HG03575 (cell line): ENCODE data around the gene NAGLU.

ENCODE experiments used
- ATAC-seq: cut with Tn5 transposase; IDR thresholded peaks from one replicate; pipeline ENCODE4 v1.9.1; 2021; ENCODE audit not compliant: unreplicated experiment, insufficient number of reproducible peaks, low FRiP score; ENCODE audit errors: extremely low read depth

NAGLU gene

DNA sequence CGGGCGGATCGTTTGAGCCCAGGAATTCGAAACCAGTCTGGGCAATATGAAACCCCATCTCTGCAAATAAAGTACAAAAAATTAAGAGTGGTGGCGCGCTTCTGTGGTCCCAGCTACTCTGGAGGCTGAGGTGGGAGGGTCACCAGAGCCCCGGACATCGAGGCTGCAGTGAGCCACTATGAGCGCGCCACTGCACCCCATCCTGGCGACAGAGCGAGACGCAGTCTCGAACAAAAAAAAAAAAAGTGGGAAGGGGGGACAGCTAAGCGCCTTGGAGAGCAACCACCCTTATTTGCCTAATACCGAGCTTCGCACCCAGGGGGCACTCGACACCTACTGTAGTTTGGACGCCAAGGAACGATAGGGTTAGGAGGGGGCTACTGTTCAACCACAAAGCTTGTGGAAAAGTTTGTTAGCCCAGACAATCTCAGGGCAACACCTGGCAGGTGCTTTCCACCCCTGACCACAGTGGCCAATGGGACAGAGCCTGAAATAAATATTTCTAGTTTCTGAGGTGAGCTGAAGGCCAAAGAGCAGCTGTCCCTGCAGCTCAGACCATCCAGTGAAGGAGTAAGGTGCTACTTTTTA is 42.3 kb downstream of the NAGLU start:
- no peak for ATAC-seq

GRCh38 chr17:42579794-42580551 is 43.9 kb downstream of the NAGLU start:
- ATAC-seq: no peak

GRCh38 chr17:42581744-42582270 is 45.8 kb downstream of the NAGLU start:
- ATAC-seq: no peak

- ATAC-seq: no peak
Observed at GRCh38 chr17:42584880-42585279, 48.8 kb downstream of the NAGLU start.

DNA sequence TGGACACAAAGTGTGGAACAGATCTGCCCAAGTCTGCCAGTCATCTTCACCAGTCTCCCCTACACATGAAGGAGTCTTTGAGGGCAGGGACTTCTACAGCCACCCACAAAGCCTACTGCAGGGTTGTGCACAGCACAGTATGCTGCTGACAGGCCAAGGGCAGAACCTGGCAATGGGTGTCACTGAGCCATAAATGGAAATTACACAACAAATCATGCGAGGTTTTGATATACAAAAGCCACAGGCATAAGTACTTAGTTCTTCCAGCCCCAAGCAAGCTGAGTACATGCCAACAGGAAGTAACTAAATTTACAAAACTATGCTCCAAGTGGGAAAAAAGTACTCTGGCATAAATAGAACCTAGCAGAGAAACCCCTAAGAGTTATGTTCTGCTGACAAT is 49.3 kb downstream of the NAGLU start:
- ATAC-seq: no peak

- no peak for ATAC-seq
Observed at GRCh38 chr17:42586514-42587230, 50.6 kb downstream of the NAGLU start.

DNA sequence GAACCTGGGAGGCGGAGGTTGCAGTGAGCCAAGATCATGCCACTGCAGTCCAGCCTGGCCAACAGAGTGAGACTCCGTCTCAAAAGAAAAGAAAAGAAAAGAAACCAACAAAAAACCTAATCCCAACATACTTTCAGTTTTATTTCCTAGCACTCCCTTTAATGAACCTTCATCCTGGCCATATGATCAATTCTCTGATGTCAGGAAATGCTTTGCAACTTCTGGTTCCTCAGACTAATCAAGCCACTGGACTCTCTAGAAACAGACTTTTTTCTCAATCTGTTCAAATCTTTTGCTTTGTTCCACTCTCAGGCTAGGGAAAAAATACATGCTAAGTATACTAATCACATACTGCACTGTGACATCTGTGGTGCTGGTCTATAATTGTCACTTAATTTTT is 54.8 kb downstream of the NAGLU start:
- ATAC-seq: no peak

GRCh38 chr17:42591411-42591810 is 55.4 kb downstream of the NAGLU start:
- ATAC-seq: no peak
